HepG2 (cell line): ENCODE measurements around the gene RBM25. TPM values are rescaled to one million over a fixed set of nuclear protein-coding genes. Genes with fewer than 3 reads are reported as not detected.

Experiments
- ATAC-seq: fragments of 200-7000 bp; cut with Tn5 transposase; 3 replicates; pipeline ENCODE4 v1.9.1; 2020; ENCODE audit warnings: mild to moderate bottlenecking, moderate library complexity
- BruUV-seq: library from RNA; stranded (reverse); fragments of 400-500 nt; replicated peaks from 2 replicates; lab custom pipeline; 2021; lab: Mats Ljungman, UMichigan
- CTCF ChIA-PET: fragments of 300-600 bp; formaldehyde crosslinking; extraction: SDS; loops from one replicate; lab custom pipeline; 2021; ENCODE audit warnings: low total read pairs, inconsistent platforms, low intra/inter-chr PET ratio; lab: Yijun Ruan, JAX
- POLR2A ChIA-PET: fragments of 350-600 bp; sonication (Branson Sonifier 250); formaldehyde crosslinking; loops from one replicate; lab custom pipeline; 2020; ENCODE audit warnings: antibody characterized with exemption, inconsistent platforms; lab: Yijun Ruan, JAX
- DNase-seq: peaks from one replicate; pipeline ENCODE4 v3.0.0-alpha.2; 2015; ENCODE audit warnings: low spot score
- FAIRE-seq: peaks from 3 replicates; lab custom pipeline; 2011; peaks lifted over from hg19 to GRCh38; lab: Jason Lieb, UNC
- H2AFZ ChIP-seq: one replicate; pipeline ENCODE4 v1.6.1; 2011; ENCODE audit warnings: low read length, inconsistent platforms
- H3K27ac ChIP-seq: fragments of 300-600 bp; 3 replicates; pipeline ENCODE4 v1.8.0; 2011; ENCODE audit warnings: mixed run types, mild to moderate bottlenecking, mixed read lengths, low read length, inconsistent platforms; ENCODE audit not compliant: insufficient read depth; ENCODE audit errors: extremely low read length
- H3K27me3 ChIP-seq, 2 experiments: fragments of 200-600 bp in 1 of 2; 2 replicates in 1 of 2; 3 replicates in 1 of 2; pipeline versions ENCODE4 v1.6.0 to v1.8.0; 2011; ENCODE audit warnings: low read length in 2 of 2, mild to moderate bottlenecking in 2 of 2, moderate library complexity in 2 of 2, inconsistent platforms in 1 of 2; ENCODE audit not compliant: insufficient read depth in 2 of 2, control insufficient read depth in 1 of 2
- H3K36me3 ChIP-seq, 2 experiments: fragments of 200-600 bp in 1 of 2; replicated peaks in 1 of 2; 2 replicates in 1 of 2; 3 replicates in 1 of 2; pipeline versions ENCODE4 v1.5.1 to v1.8.0; 2011; ENCODE audit warnings: low read length in 2 of 2, inconsistent platforms in 1 of 2; ENCODE audit not compliant: insufficient read depth in 2 of 2, control insufficient read depth in 1 of 2
- H3K4me1 ChIP-seq: 2 replicates; pipeline ENCODE4 v1.5.1; 2012; ENCODE audit warnings: low read length, inconsistent platforms; ENCODE audit not compliant: insufficient read depth
- H3K4me2 ChIP-seq: 2 replicates; pipeline ENCODE4 v1.6.0; 2011; ENCODE audit warnings: low read depth, low read length, inconsistent platforms
- H3K4me3 ChIP-seq, 3 experiments: fragments of 200-600 bp in 1 of 3; sonication (generic), shearing (Covaris generic) in 1 of 3; replicated peaks in 1 of 3; 2 replicates each; pipeline ENCODE4 v1.5.1; 2011 to 2016; ENCODE audit warnings: low read length in 3 of 3, inconsistent platforms in 2 of 3, low read depth in 2 of 3, mild to moderate bottlenecking in 2 of 3, control low read depth in 1 of 3, mixed read lengths in 1 of 3; ENCODE audit not compliant: insufficient read depth in 1 of 3
- H3K79me2 ChIP-seq: one replicate; pipeline ENCODE4 v1.6.1; 2011; ENCODE audit warnings: low read length, inconsistent platforms; ENCODE audit not compliant: insufficient read depth
- H3K9ac ChIP-seq: 2 replicates; pipeline ENCODE4 v1.6.0; 2011; ENCODE audit warnings: mild to moderate bottlenecking, low read depth, low read length, inconsistent platforms; ENCODE audit not compliant: insufficient read depth
- H3K9me3 ChIP-seq: 2 replicates; pipeline ENCODE4 v1.5.1; 2012; ENCODE audit warnings: mild to moderate bottlenecking, low read length
- H4K20me1 ChIP-seq: 2 replicates; pipeline ENCODE4 v1.6.0; 2011; ENCODE audit warnings: inconsistent platforms, mild to moderate bottlenecking, low read length, moderate library complexity; ENCODE audit not compliant: insufficient read depth
- CEBPG ChIP-seq: IDR thresholded peaks from 2 replicates; pipeline ENCODE4 v1.6.1; 2016
- ZFP37 ChIP-seq: sonication (generic); formaldehyde crosslinking; IDR thresholded peaks from 2 replicates; pipeline ENCODE4 v1.4.0; 2020; ENCODE audit warnings: missing genetic modification reagents, borderline replicate concordance
- ZFX ChIP-seq: sonication (generic); formaldehyde crosslinking; IDR thresholded peaks from 2 replicates; pipeline ENCODE4 v1.4.0; 2020; ENCODE audit warnings: mild to moderate bottlenecking, low read depth, missing genetic modification reagents, moderate library complexity
- ZNF432 ChIP-seq: sonication (generic); formaldehyde crosslinking; IDR thresholded peaks from 2 replicates; pipeline ENCODE4 v1.5.0; 2020; ENCODE audit warnings: missing genetic modification reagents, mild to moderate bottlenecking, borderline replicate concordance
- WGBS: methylation state at CpG from one replicate; pipeline ENCODE4 v1.1.6; 2017; ENCODE audit warnings: low lambda C conversion rate; 5-methylcytosine and 5-hydroxymethylcytosine counted together
- in situ Hi-C: cut with HindIII; loops from 2 replicates; pipeline ENCODE4 v1.10.0; 2017; ENCODE audit warnings: low pct_unique_long_range_greater_than_20kb; ENCODE audit not compliant: extremely low pct_ligation_motif_present
- intact Hi-C: fragments of 100-400 bp; cut with micrococcal nuclease; formaldehyde crosslinking; loops from one replicate; pipeline ENCODE4 v1.10.0; 2022; ENCODE audit not compliant: unreplicated experiment
- polyA plus RNA-seq, 8 experiments: library from polyadenylated mRNA; depleted of rRNA in 3 of 8; stranded (reverse) in 7 of 8; unstranded in 1 of 8; fragments of >200 nt; fragmentation: Illumina TruSeq in 4 of 8; extraction: Trizol in 4 of 8; gene quantifications; 2 replicates each; pipeline versions ENCODE4 v1.2.1 to v1.2.3, GENCODE V29; 2011 to 2016; ENCODE audit warnings: low read depth in 4 of 8, missing spikeins in 1 of 8, mixed read lengths in 1 of 8; ENCODE audit not compliant: insufficient read depth in 1 of 8
- total RNA-seq, 5 experiments: library from RNA; depleted of rRNA; stranded (reverse); fragments of >200 nt; fragmentation: Illumina TruSeq; extraction: Trizol; gene quantifications; 2 replicates each; pipeline ENCODE4 v1.2.3, GENCODE V29; 2016; ENCODE audit warnings: low read depth in 1 of 5
- TF ChIP-seq, protein P1 (sequence below): sonication (generic); formaldehyde crosslinking; IDR thresholded peaks from 2 replicates; pipeline ENCODE4 v1.5.1; 2020; ENCODE audit warnings: mild to moderate bottlenecking, missing genetic modification reagents, borderline replicate concordance

Gene RBM25
- total and polyA plus RNA-seq, 2 of the 13 experiments (the other 11 are each of a cell fraction or from before 2014, with no cell fraction given), result 34.1 to 65.9 TPM

DNA sequence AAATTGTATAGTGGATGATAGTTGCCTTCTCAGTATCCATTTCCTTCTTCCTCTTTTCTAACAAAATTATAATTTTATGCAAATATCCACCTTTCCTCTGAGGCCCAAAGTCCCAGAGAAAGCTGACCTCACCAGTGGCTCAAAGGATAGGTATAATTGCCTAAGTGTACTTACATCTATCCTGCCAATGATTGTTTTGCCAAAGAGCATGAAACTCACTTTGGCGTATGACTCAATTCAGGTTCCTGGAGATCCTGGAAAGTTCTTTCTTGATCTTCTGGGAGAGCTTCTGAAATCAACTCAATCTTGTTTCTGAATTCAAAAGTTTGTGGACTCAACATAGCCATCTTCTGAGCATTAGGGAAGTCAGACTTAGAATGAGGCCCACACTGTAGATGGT lies 10.5 kb upstream of the RBM25 start:
- intact Hi-C loops, result no loop called here
- no peaks in the 10 kb centered on the region for H3K27me3 ChIP-seq
- WGBS, result 30% methylated on average over 1 of the region's 1 CpG
- in situ Hi-C loops, result loop anchor here (25.0 kb wide), 1 partner anchor 414 kb away; the partner anchor contains the start of gene NUMB
- no peak overlapping the region for H3K4me3 ChIP-seq
- ATAC-seq (no peak), FAIRE-seq (no peak), DNase-seq (no peak)
- no peaks in the 10 kb centered on the region for H3K36me3 ChIP-seq
- no peaks in the 10 kb centered on the region for H4K20me1 ChIP-seq
- H3K9ac ChIP-seq, result no peak overlapping the region
- no peak overlapping the region for H2AFZ ChIP-seq
- TF ChIP-seq ZFP37 (CRISPR knock-in tag) (no peak), CEBPG (CRISPR knock-in tag) (no peak), ZNF432 (CRISPR knock-in tag) (no peak), ZFX (CRISPR knock-in tag) (no peak)
- TF ChIP-seq, protein P1, sequence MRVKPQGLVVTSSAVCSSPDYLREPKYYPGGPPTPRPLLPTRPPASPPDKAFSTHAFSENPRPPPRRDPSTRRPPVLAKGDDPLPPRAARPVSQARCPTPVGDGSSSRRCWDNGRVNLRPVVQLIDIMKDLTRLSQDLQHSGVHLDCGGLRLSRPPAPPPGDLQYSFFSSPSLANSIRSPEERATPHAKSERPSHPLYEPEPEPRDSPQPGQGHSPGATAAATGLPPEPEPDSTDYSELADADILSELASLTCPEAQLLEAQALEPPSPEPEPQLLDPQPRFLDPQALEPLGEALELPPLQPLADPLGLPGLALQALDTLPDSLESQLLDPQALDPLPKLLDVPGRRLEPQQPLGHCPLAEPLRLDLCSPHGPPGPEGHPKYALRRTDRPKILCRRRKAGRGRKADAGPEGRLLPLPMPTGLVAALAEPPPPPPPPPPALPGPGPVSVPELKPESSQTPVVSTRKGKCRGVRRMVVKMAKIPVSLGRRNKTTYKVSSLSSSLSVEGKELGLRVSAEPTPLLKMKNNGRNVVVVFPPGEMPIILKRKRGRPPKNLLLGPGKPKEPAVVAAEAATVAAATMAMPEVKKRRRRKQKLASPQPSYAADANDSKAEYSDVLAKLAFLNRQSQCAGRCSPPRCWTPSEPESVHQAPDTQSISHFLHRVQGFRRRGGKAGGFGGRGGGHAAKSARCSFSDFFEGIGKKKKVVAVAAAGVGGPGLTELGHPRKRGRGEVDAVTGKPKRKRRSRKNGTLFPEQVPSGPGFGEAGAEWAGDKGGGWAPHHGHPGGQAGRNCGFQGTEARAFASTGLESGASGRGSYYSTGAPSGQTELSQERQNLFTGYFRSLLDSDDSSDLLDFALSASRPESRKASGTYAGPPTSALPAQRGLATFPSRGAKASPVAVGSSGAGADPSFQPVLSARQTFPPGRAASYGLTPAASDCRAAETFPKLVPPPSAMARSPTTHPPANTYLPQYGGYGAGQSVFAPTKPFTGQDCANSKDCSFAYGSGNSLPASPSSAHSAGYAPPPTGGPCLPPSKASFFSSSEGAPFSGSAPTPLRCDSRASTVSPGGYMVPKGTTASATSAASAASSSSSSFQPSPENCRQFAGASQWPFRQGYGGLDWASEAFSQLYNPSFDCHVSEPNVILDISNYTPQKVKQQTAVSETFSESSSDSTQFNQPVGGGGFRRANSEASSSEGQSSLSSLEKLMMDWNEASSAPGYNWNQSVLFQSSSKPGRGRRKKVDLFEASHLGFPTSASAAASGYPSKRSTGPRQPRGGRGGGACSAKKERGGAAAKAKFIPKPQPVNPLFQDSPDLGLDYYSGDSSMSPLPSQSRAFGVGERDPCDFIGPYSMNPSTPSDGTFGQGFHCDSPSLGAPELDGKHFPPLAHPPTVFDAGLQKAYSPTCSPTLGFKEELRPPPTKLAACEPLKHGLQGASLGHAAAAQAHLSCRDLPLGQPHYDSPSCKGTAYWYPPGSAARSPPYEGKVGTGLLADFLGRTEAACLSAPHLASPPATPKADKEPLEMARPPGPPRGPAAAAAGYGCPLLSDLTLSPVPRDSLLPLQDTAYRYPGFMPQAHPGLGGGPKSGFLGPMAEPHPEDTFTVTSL, result no peak
- H3K4me2 ChIP-seq, result no peak overlapping the region
- H3K79me2 ChIP-seq, result no peaks in the 10 kb centered on the region
- no peak overlapping the region for H3K27ac ChIP-seq
- peaks cover 16% of the 10 kb centered on the region for H3K4me1 ChIP-seq
- POLR2A ChIA-PET, result interaction anchor here (4.1 kb wide), 1 partner anchor 11 kb away, joined by 27 read pairs; the partner anchor contains the start of gene RBM25
- no TSS peak for BruUV-seq
- H3K9me3 ChIP-seq, result no peaks in the 10 kb centered on the region
- CTCF ChIA-PET, result no interaction called here
